Vagina (tissue), 2 donors: ENCODE data around the gene EYS. TPM values are rescaled to one million over a fixed set of nuclear protein-coding genes. Genes with fewer than 3 reads are reported as not detected.

ENCODE experiments used
- DNase-seq, 2 donors: peaks; one replicate each; pipeline ENCODE4 v3.0.0-alpha.2; 2017; ENCODE audit errors: extremely low spot score in 2 of 2
- H3K27ac ChIP-seq: fragments of 200-600 bp; sonication (generic); one replicate; pipeline ENCODE4 v1.5.1; 2019
- H3K27me3 ChIP-seq: fragments of 200-600 bp; sonication (generic); one replicate; pipeline ENCODE4 v1.5.1; 2019
- H3K36me3 ChIP-seq, 2 donors: fragments of 200-600 bp; sonication (generic); one replicate each; pipeline ENCODE4 v1.5.1; 2017 to 2019
- H3K4me1 ChIP-seq: fragments of 200-600 bp; sonication (generic); one replicate; pipeline ENCODE4 v1.5.1; 2019
- H3K4me3 ChIP-seq, 2 donors: fragments of 200-600 bp; sonication (generic); 1 replicate in 1 of 2; 2 replicates in 1 of 2; pipeline ENCODE4 v1.5.1; 2016 to 2019
- H3K9me3 ChIP-seq: fragments of 200-600 bp; sonication (generic); one replicate; pipeline ENCODE4 v1.5.1; 2019
- POLR2A ChIP-seq, 2 donors: fragments of 450-650 bp; IDR thresholded peaks; one replicate each; pipeline ENCODE4 v1.6.1; 2017; ENCODE audit warnings: antibody characterized with exemption in 2 of 2, mild to moderate bottlenecking in 2 of 2, moderate library complexity in 2 of 2
- POLR2AphosphoS5 ChIP-seq, 2 donors: sonication (generic); formaldehyde crosslinking; IDR thresholded peaks; one replicate each; pipeline ENCODE4 v1.9.0; 2017; ENCODE audit warnings: antibody characterized with exemption in 2 of 2, mild to moderate bottlenecking in 2 of 2, low read depth in 1 of 2; ENCODE audit not compliant: insufficient read depth in 1 of 2
- intact Hi-C: fragments of 100-400 bp; cut with DNase I; formaldehyde crosslinking; loops from one replicate; pipeline ENCODE4 v1.15.1; 2023
- total RNA-seq: library from RNA; depleted of rRNA; stranded (reverse); fragments of >200 nt; gene quantifications from one replicate; pipeline ENCODE4 v1.2.3, GENCODE V29; 2016
- TF ChIP-seq, protein P1 (sequence below), 3 experiments: fragments of 450-650 bp in 2 of 3; fragments of 200-600 bp in 1 of 3; sonication (generic) in 1 of 3; IDR thresholded peaks; one replicate each; pipeline ENCODE4 v1.5.1; 2017 to 2019; ENCODE audit warnings: antibody characterized with exemption in 3 of 3, mild to moderate bottlenecking in 2 of 3, moderate library complexity in 2 of 3

Gene EYS
- total RNA-seq, 1 donor from 2014 or later, result not detected

DNA sequence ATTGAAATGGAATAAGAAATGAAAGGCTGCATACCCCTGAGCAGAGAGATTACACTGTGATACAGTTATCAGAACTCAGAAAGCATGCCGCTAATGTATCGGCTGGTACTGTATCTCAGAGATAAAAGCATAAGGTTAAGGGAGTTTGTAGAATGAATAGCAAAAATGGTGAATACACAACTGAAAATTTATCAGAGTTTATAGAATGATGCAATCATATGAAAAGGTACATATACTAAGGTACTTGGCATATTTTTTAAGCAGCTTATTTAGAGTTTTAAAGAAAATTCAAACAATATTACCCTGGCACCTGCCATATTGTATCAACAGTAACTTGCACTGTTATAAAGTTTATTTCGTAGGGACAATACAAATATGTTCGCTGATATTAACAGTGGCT is 1707.4 kb downstream of the EYS start:
- Histone ChIP-seq H3K27ac (no peak overlapping the region), H3K36me3 (no peaks in the 10 kb centered on the region), H3K9me3 (no peaks in the 10 kb centered on the region), H3K4me1 (no peaks in the 10 kb centered on the region), H3K4me3 (no peak overlapping the region), H3K27me3 (no peaks in the 10 kb centered on the region)
- DNase-seq, result no peak
- TF ChIP-seq, protein P1, sequence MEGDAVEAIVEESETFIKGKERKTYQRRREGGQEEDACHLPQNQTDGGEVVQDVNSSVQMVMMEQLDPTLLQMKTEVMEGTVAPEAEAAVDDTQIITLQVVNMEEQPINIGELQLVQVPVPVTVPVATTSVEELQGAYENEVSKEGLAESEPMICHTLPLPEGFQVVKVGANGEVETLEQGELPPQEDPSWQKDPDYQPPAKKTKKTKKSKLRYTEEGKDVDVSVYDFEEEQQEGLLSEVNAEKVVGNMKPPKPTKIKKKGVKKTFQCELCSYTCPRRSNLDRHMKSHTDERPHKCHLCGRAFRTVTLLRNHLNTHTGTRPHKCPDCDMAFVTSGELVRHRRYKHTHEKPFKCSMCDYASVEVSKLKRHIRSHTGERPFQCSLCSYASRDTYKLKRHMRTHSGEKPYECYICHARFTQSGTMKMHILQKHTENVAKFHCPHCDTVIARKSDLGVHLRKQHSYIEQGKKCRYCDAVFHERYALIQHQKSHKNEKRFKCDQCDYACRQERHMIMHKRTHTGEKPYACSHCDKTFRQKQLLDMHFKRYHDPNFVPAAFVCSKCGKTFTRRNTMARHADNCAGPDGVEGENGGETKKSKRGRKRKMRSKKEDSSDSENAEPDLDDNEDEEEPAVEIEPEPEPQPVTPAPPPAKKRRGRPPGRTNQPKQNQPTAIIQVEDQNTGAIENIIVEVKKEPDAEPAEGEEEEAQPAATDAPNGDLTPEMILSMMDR (IDR thresholded peaks at IDR 0.05), result no peak
- TF ChIP-seq POLR2A (IDR thresholded peaks at IDR 0.05), result no peak
- TF ChIP-seq POLR2AphosphoS5 (IDR thresholded peaks at IDR 0.05; ENCODE audit: insufficient read depth in 1 of 2, low read depth in 1 of 2), result no peak
- intact Hi-C loops, result no loop called here

DNA sequence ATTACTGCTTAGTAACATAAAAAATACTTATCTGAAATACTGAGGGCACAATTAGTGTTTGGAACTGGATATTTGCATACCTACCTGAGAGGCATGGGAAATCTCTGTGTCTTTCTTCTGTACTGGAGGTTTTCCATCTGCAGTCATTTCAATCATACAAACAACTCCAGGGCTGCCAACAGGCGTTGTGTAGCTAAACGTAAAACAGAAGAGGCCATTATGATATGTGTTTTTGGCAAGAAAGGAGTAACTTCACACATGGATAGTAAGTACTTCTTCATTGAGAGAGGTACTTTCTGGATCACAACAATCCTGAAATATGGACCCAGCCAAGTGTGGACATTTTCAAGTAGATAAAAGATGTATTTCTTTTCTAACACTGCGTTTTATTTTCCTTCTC is 1708.0 kb downstream of the EYS start:
- Histone ChIP-seq H3K27ac (no peak overlapping the region), H3K9me3 (no peaks in the 10 kb centered on the region), H3K4me1 (no peaks in the 10 kb centered on the region), H3K4me3 (no peak overlapping the region), H3K36me3 (no peaks in the 10 kb centered on the region), H3K27me3 (no peaks in the 10 kb centered on the region)
- DNase-seq, result no peak
- intact Hi-C loops, result no loop called here
- TF ChIP-seq POLR2A (IDR thresholded peaks at IDR 0.05) (no peak), POLR2AphosphoS5 (IDR thresholded peaks at IDR 0.05; ENCODE audit: insufficient read depth in 1 of 2, low read depth in 1 of 2) (no peak)
- TF ChIP-seq, protein P1 (IDR thresholded peaks at IDR 0.05), result no peak

DNA sequence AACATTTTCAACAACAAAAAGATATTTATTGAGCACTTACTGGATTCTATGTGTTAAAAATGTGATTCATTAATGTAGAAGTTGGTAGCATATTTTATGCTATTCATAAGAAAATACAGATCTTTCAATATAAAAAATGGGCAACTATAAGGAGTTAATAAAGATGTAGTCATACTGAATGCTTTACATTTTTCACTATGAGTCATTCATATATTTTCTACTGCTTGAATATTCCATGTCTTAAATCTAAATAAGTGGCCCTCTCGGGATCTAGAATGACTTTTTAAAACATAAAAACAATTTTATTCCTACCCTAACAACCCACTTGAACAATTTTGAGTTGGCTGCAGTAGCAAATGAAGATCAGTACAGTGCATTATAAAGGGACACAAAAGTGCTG is 1709.3 kb downstream of the EYS start:
- intact Hi-C loops, result no loop called here
- TF ChIP-seq POLR2A (IDR thresholded peaks at IDR 0.05) (no peak), POLR2AphosphoS5 (IDR thresholded peaks at IDR 0.05; ENCODE audit: insufficient read depth in 1 of 2, low read depth in 1 of 2) (no peak)
- TF ChIP-seq, protein P1 (IDR thresholded peaks at IDR 0.05), result no peak

DNA sequence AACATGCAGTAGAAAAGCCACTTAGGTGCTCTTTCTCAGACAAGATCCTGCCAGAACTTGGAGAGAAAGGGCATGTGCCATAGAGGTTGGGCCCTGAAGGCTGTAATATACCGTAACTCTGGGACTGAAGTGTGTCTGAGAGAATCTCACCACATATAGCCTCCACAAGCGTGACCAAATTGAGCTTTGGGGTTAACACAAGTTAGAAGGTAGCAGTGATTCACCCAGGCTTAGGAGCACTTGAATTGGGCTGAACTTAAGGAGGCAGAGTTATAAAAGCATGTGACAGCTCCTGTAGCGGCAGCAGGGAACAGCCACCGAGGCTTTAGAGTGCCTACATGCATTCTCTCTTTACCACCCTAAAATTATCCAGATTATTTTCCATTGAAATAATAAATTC is 1709.8 kb downstream of the EYS start:
- intact Hi-C loops, result no loop called here
- no peak overlapping the region for H3K4me3 ChIP-seq
- H3K4me1 ChIP-seq, result no peaks in the 10 kb centered on the region

More for the DNA sequence above, 1709.3 kb downstream of the EYS start:
- Histone ChIP-seq H3K27ac (no peak overlapping the region), H3K27me3 (no peaks in the 10 kb centered on the region), H3K36me3 (no peaks in the 10 kb centered on the region), H3K4me3 (no peak overlapping the region), H3K4me1 (no peaks in the 10 kb centered on the region), H3K9me3 (no peaks in the 10 kb centered on the region)
- no peak for DNase-seq

DNA sequence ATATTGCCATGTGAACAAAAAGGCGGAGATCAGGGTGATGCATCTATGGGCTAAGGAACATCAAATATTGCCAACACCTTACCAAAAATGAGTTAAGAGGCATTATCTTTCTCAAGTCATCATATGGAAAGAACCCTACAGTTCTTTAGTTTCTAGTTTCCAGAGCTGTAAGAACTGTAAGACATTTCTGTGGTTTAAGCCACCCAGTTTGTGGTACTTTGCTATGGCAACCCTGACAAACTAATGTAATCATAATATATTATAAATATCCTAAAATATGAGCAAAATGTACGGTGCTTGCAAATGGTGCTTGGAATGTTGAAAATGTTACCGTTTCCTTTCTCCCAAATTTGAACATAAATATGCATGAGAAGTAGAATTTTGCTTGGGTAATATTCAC is 1721.8 kb downstream of the EYS start:
- DNase-seq, result no peak
- Histone ChIP-seq H3K4me1 (no peaks in the 10 kb centered on the region), H3K36me3 (no peaks in the 10 kb centered on the region), H3K4me3 (no peak overlapping the region), H3K9me3 (no peaks in the 10 kb centered on the region), H3K27ac (no peak overlapping the region), H3K27me3 (no peaks in the 10 kb centered on the region)
- TF ChIP-seq POLR2A (IDR thresholded peaks at IDR 0.05) (no peak), POLR2AphosphoS5 (IDR thresholded peaks at IDR 0.05; ENCODE audit: insufficient read depth in 1 of 2, low read depth in 1 of 2) (no peak)
- TF ChIP-seq, protein P1 (IDR thresholded peaks at IDR 0.05), result no peak
- intact Hi-C loops, result no loop called here

More for the DNA sequence above, 1709.8 kb downstream of the EYS start:
- no peaks in the 10 kb centered on the region for H3K9me3 ChIP-seq
- H3K27me3 ChIP-seq, result no peaks in the 10 kb centered on the region
- H3K27ac ChIP-seq, result no peak overlapping the region
- TF ChIP-seq POLR2A (IDR thresholded peaks at IDR 0.05) (no peak), POLR2AphosphoS5 (IDR thresholded peaks at IDR 0.05; ENCODE audit: insufficient read depth in 1 of 2, low read depth in 1 of 2) (no peak)
- TF ChIP-seq, protein P1 (IDR thresholded peaks at IDR 0.05), result no peak
- no peaks in the 10 kb centered on the region for H3K36me3 ChIP-seq
- no peak for DNase-seq
